NB4 (cell line): Measurements from ENCODE around the gene PIWIL4.

ENCODE experiments used
- DNase-seq: peaks from one replicate; pipeline ENCODE4 v3.0.0; 2010; ENCODE audit warnings: low read depth
- H3K4me3 ChIP-seq: one replicate; pipeline ENCODE4 v1.5.1; 2011; ENCODE audit warnings: mild to moderate bottlenecking, low read depth, low read length, moderate library complexity
- CTCF ChIP-seq: IDR thresholded peaks from one replicate; pipeline ENCODE4 v1.5.1; 2012; ENCODE audit warnings: low read depth, low read length
- MAX ChIP-seq: IDR thresholded peaks from 2 replicates; pipeline ENCODE4 v1.6.1; 2011; ENCODE audit warnings: low read depth, low read length
- MYC ChIP-seq: IDR thresholded peaks from 2 replicates; pipeline ENCODE4 v1.6.1; 2011; ENCODE audit warnings: low read depth, low read length
- POLR2A ChIP-seq: IDR thresholded peaks from 2 replicates; pipeline ENCODE4 v1.6.1; 2011; ENCODE audit warnings: mild to moderate bottlenecking; ENCODE audit not compliant: insufficient read length; ENCODE audit errors: extremely low read depth

Gene PIWIL4

GRCh38 chr11:94567181-94567670, at the start of gene PIWIL4:
TSS of gene PIWIL4 (plus strand) at chr11:94567368. CDS start at chr11:94567519, 151 bp downstream.
- peak within 1 kb of the TSS; percentile 92 for H3K4me3 ChIP-seq
- TF ChIP-seq MAX (peak; percentile 99), POLR2A (peak; percentile 97), CTCF (no peak), MYC (peak; percentile 100)
- peak; percentile 95 for DNase-seq

- H3K4me3 ChIP-seq, result no peak overlapping the region
- TF ChIP-seq MYC (no peak), MAX (no peak), CTCF (no peak), POLR2A (no peak)
- no peak for DNase-seq
Measured at GRCh38 chr11:94518300-94518699, 48.9 kb upstream of the PIWIL4 start.

GRCh38 chr11:94519478-94520084, 47.6 kb upstream of the PIWIL4 start:
- H3K4me3 ChIP-seq, result no peak overlapping the region
- TF ChIP-seq MAX, result no peak
- TF ChIP-seq MYC, result no peak
- no peak for TF ChIP-seq POLR2A
- peak; percentile 52 for TF ChIP-seq CTCF
- DNase-seq, result peak; percentile 64

GRCh38 chr11:94521684-94522083, 45.5 kb upstream of the PIWIL4 start:
- peak; percentile 63 for DNase-seq
- TF ChIP-seq MYC (no peak), CTCF (peak; percentile 74), POLR2A (no peak)
- H3K4me3 ChIP-seq, result no peak overlapping the region

- no peak for TF ChIP-seq POLR2A
- no peak for DNase-seq
- H3K4me3 ChIP-seq, result no peak overlapping the region
Measured at GRCh38 chr11:94524341-94524740, 42.8 kb upstream of the PIWIL4 start.

- DNase-seq, result no peak
- no peak overlapping the region for H3K4me3 ChIP-seq
- no peak for TF ChIP-seq CTCF
- no peak for TF ChIP-seq MYC
- no peak for TF ChIP-seq POLR2A
- no peak for TF ChIP-seq MAX
Measured at GRCh38 chr11:94525546-94526324, 41.4 kb upstream of the PIWIL4 start.
